BLaER1 treated with 17β-estradiol and CSF1 and Interleukin-3, amounts not matched to agents 10 nM and 100 nM (cell line): Measurements from ENCODE around the gene ATP6V1C2.

Source experiments
- H3K27ac ChIP-seq, 11 experiments: shearing (Covaris generic); formaldehyde crosslinking; 2 replicates each; pipeline ENCODE4 v1.8.1; 2022
- H3K27me3 ChIP-seq, 11 experiments: shearing (Covaris generic); formaldehyde crosslinking; 2 replicates each; pipeline ENCODE4 v1.8.1; 2022
- H3K36me3 ChIP-seq, 11 experiments: shearing (Covaris generic); formaldehyde crosslinking; 2 replicates each; pipeline ENCODE4 v1.8.1; 2022
- H3K4me1 ChIP-seq, 10 experiments: shearing (Covaris generic); formaldehyde crosslinking; 2 replicates each; pipeline ENCODE4 v1.8.1; 2022
- H3K4me2 ChIP-seq, 11 experiments: shearing (Covaris generic); formaldehyde crosslinking; 2 replicates each; pipeline ENCODE4 v1.8.1; 2022
- H3K4me3 ChIP-seq, 10 experiments: shearing (Covaris generic); formaldehyde crosslinking; 2 replicates each; pipeline ENCODE4 v1.8.1; 2022
- H3K9ac ChIP-seq, 11 experiments: shearing (Covaris generic); formaldehyde crosslinking; 2 replicates each; pipeline ENCODE4 v1.8.1; 2022
- H3K9me3 ChIP-seq, 11 experiments: shearing (Covaris generic); formaldehyde crosslinking; replicated peaks in 1 of 11; 2 replicates each; pipeline ENCODE4 v1.8.1; 2022
- H4K20me1 ChIP-seq, 11 experiments: shearing (Covaris generic); formaldehyde crosslinking; 2 replicates each; pipeline ENCODE4 v1.8.1; 2022
- Cebpa-rat ChIP-seq, 11 experiments: shearing (Covaris generic); IDR thresholded peaks; 2 replicates each; pipeline ENCODE4 v1.8.1; 2022

ATP6V1C2 gene, protein sequence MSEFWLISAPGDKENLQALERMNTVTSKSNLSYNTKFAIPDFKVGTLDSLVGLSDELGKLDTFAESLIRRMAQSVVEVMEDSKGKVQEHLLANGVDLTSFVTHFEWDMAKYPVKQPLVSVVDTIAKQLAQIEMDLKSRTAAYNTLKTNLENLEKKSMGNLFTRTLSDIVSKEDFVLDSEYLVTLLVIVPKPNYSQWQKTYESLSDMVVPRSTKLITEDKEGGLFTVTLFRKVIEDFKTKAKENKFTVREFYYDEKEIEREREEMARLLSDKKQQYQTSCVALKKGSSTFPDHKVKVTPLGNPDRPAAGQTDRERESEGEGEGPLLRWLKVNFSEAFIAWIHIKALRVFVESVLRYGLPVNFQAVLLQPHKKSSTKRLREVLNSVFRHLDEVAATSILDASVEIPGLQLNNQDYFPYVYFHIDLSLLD

DNA sequence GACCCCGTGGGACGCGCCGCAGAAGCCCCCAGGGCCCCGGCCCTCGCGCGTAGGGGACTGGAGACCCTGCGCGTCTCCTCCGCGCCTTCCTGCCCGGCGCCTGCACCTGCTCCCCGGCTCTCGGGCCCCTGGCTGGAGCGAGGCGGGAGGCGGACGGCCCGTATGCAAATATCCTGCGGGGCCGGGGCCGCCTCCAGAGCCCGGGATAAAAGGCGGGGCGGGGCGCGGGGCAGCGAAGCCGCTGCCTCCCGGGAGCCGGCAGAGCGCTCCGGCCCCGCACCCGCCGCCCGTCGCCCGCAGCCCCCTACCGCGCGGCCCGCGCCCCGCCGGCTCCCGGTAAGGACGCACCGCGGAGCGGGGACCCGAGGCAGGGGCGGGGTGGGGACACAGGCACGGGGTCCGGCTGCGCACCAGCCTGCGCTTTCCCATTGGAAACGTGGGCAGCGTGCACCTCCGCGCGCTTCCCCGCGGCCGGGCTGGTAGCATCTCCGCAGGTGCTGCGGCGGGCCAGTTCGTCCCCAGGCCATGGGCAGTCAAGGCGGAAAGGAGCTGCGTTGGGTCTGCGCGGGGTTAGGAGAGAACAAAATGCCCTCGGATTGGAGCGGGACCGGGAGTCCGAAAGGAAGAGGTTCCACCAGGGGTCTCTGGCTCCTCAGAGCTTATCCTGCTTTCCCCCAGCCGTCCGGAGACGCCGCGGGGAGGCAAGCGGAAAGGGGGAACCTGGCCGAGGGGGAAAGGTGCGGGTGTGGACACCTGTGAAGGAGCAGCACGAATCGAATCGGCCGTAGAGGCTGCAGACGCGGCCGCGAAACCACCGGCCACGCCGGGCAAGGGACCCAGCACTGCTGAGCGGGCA lies at the start of gene ATP6V1C2:
TSS of gene ATP6V1C2 (plus strand) at position 235 of the 856 bp plus-strand sequence. CDS start 1,220 bp downstream, outside the sequence.
- TF ChIP-seq Cebpa-rat (IDR thresholded peaks at IDR 0.05): no peak
- H3K9ac ChIP-seq: peak within 1 kb of the TSS in 10 of 11 experiments; percentile 21 to 65 (median 44); a peak in 18 of 22 replicates
- peaks cover 55 to 80% (median 67%) of the 10 kb centered on the region in 11 experiments for H3K27me3 ChIP-seq

DNA sequence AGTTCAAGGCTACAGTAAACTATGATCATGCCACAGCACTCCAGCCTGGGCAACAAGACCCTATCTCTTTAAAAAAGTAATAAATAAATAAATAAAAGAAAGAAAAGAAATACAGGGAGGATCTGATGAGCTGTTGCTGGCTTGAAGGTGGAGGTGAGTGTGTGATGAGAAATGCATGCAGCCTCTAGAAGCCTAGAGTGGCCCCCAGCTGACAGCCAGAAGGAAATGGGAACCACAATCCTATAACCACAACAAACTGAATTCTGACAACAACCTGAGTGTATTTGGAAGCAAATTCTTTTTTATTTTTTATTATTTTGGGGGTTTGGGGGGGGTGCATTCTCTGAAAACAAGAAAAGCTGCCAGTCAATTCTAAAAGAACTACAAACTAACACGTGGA lies 46.3 kb upstream of the ATP6V1C2 start:
- Histone ChIP-seq H3K27me3 (no peaks in the 10 kb centered on the region), H3K36me3 (peaks cover 67 to 99% (median 92%) of the 10 kb centered on the region in 11 experiments), H3K4me3 (no peak overlapping the region), H4K20me1 (peaks cover 4 to 89% (median 36%) of the 10 kb centered on the region in 11 experiments; a peak in 20 of 22 replicates), H3K9me3 (no peaks in the 10 kb centered on the region), H3K27ac (no peak overlapping the region), H3K4me2 (peak overlapping the region in 5 of 11 experiments; percentile 16 to 50 (median 39); a peak in 7 of 22 replicates), H3K9ac (peak overlapping the region in 2 of 11 experiments; percentile 5 to 21; a peak in 2 of 22 replicates), H3K4me1 (peaks cover 0 to 15% (median 11%) of the 10 kb centered on the region in 10 experiments; a peak in 15 of 20 replicates)
- TF ChIP-seq Cebpa-rat (IDR thresholded peaks at IDR 0.05): no peak

More for the DNA sequence above, at the start of gene ATP6V1C2:
- Histone ChIP-seq H4K20me1 (peaks cover 0 to 31% (median 19%) of the 10 kb centered on the region in 11 experiments; a peak in 17 of 22 replicates), H3K9me3 (no peaks in the 10 kb centered on the region), H3K4me3 (peak within 1 kb of the TSS; percentile 56 to 73 (median 65)), H3K4me2 (peak within 1 kb of the TSS; percentile 95 to 100 (median 98)), H3K27ac (no peak within 1 kb of the TSS), H3K36me3 (no peaks in the 10 kb centered on the region), H3K4me1 (peaks cover 15 to 23% (median 20%) of the 10 kb centered on the region in 10 experiments)

DNA sequence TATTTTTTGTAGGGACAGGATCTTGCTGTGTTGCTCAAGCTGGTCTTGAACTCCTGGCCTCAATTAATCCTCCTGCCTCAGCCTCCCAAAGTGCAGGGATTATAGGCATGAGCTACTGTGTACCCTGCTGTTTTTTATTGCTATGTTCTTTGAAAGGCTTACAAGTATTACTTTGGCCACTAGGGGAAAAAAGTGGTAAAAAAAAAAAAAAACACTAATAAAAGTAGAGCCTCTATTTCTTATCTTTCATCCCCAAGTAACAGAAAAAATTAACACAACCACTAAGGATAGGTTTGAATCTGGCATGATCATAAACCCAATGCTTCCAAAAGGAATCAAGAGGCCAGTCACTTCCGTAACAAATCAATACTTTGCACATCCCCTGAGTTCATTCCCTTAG lies 43.2 kb upstream of the ATP6V1C2 start:
- H3K27ac ChIP-seq: no peak overlapping the region
- no peaks in the 10 kb centered on the region for H3K9me3 ChIP-seq
- H3K4me1 ChIP-seq: peaks cover 0 to 15% (median 11%) of the 10 kb centered on the region in 10 experiments; a peak in 15 of 20 replicates
- no peaks in the 10 kb centered on the region for H3K27me3 ChIP-seq
- H3K4me3 ChIP-seq: no peak overlapping the region
- no peak overlapping the region for H3K9ac ChIP-seq
- TF ChIP-seq Cebpa-rat (IDR thresholded peaks at IDR 0.05): no peak
- peaks cover 63 to 99% (median 95%) of the 10 kb centered on the region in 11 experiments for H3K36me3 ChIP-seq
- H3K4me2 ChIP-seq: no peak overlapping the region
- H4K20me1 ChIP-seq: peaks cover 4 to 94% (median 43%) of the 10 kb centered on the region in 11 experiments; a peak in 19 of 22 replicates

DNA sequence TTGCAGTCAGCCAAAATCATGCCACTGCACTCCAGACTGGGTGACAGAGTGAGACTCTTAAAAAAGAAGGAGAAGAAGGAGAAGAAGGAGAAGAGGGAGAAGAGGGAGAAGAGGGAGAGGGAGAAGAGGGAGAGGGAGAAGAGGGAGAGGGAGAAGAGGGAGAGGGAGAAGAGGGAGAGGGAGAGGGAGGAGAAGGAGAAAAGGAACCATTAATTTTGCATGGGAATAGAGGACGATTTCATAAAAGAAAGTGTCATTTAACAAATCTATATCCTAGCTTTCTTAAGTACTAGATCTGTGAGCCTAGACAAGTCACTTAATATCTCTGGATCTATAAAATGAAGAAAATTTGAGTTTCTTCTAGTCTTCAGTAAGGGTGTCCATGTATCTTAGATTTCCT lies 41.2 kb upstream of the ATP6V1C2 start:
- TF ChIP-seq Cebpa-rat (IDR thresholded peaks at IDR 0.05): no peak
- H3K36me3 ChIP-seq: peaks cover 61 to 99% (median 95%) of the 10 kb centered on the region in 11 experiments
- no peak overlapping the region for H3K4me3 ChIP-seq

DNA sequence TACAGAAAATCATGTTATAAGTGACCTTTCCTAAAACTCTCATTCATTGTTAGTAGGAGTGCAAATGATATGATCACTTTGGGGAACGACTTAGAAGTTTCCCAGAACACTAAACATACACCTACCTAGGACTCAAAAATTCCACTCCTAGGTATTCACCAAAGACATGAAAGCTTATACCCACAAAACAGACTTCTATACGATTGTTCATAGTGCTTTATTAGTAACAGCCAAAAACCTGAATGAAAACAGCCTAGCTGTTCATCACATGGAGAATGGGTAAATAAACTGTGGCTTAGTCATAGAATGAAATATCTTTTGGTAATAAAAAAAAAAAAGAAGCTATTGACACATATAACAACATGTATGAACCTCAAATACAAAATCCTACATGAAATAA lies 40.5 kb upstream of the ATP6V1C2 start:
- Histone ChIP-seq H3K9me3 (no peaks in the 10 kb centered on the region), H3K36me3 (peaks cover 59 to 100% (median 96%) of the 10 kb centered on the region in 11 experiments)
- TF ChIP-seq Cebpa-rat (IDR thresholded peaks at IDR 0.05): no peak

More for the DNA sequence above, 41.2 kb upstream of the ATP6V1C2 start:
- Histone ChIP-seq H4K20me1 (peaks cover 4 to 99% (median 51%) of the 10 kb centered on the region in 11 experiments; a peak in 20 of 22 replicates), H3K9me3 (no peaks in the 10 kb centered on the region), H3K27ac (no peak overlapping the region), H3K4me2 (no peak overlapping the region), H3K9ac (no peak overlapping the region), H3K4me1 (peaks cover 0 to 8% (median 6%) of the 10 kb centered on the region in 10 experiments; a peak in 15 of 20 replicates), H3K27me3 (no peaks in the 10 kb centered on the region)

DNA sequence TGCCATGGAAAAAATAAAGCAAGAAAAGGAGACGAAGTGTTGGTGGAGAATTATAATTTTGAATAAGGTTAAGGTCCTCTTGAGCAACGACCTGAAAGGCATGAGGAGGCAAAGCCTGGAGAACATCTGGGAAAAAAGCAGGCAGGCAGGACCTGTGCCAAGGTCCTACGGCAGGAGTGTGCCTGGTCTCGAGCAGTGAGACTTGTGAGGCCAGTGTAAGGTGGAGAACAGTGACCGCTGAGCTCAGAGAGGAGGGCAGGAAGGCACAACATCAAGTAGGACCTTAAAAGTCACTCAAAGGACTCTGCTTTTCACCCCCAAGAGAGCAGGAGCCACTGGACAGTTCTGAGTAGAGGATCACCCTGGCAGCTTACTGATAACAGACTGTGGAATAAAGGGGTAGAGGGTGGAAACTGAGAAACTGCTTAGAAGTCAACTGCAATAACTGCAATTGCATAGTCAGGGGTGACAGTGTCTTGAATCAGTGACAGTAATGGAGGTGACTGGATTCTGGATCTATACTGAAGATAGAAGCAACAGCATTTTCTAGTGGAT lies 35.2 kb upstream of the ATP6V1C2 start:
- peak overlapping the region in 3 of 11 experiments; percentile 5 to 47 (median 5); a peak in 4 of 22 replicates for H3K9ac ChIP-seq
- no peak overlapping the region for H3K27ac ChIP-seq
- TF ChIP-seq Cebpa-rat (IDR thresholded peaks at IDR 0.05): no peak
- no peaks in the 10 kb centered on the region for H3K27me3 ChIP-seq
- no peaks in the 10 kb centered on the region for H3K9me3 ChIP-seq
- peaks cover 25 to 38% (median 29%) of the 10 kb centered on the region in 10 experiments for H3K4me1 ChIP-seq
- H3K36me3 ChIP-seq: peaks cover 34 to 67% (median 60%) of the 10 kb centered on the region in 11 experiments
- no peak overlapping the region for H3K4me2 ChIP-seq
- H4K20me1 ChIP-seq: peaks cover 0 to 83% (median 75%) of the 10 kb centered on the region in 11 experiments; a peak in 21 of 22 replicates
- no peak overlapping the region for H3K4me3 ChIP-seq

More for the DNA sequence above, 40.5 kb upstream of the ATP6V1C2 start:
- Histone ChIP-seq H3K4me1 (peaks cover 0 to 4% (median 0%) of the 10 kb centered on the region in 10 experiments; a peak in 4 of 20 replicates), H3K27ac (no peak overlapping the region), H3K9ac (no peak overlapping the region), H4K20me1 (peaks cover 2 to 99% (median 54%) of the 10 kb centered on the region in 11 experiments; a peak in 20 of 22 replicates), H3K4me2 (no peak overlapping the region), H3K27me3 (no peaks in the 10 kb centered on the region), H3K4me3 (no peak overlapping the region)

DNA sequence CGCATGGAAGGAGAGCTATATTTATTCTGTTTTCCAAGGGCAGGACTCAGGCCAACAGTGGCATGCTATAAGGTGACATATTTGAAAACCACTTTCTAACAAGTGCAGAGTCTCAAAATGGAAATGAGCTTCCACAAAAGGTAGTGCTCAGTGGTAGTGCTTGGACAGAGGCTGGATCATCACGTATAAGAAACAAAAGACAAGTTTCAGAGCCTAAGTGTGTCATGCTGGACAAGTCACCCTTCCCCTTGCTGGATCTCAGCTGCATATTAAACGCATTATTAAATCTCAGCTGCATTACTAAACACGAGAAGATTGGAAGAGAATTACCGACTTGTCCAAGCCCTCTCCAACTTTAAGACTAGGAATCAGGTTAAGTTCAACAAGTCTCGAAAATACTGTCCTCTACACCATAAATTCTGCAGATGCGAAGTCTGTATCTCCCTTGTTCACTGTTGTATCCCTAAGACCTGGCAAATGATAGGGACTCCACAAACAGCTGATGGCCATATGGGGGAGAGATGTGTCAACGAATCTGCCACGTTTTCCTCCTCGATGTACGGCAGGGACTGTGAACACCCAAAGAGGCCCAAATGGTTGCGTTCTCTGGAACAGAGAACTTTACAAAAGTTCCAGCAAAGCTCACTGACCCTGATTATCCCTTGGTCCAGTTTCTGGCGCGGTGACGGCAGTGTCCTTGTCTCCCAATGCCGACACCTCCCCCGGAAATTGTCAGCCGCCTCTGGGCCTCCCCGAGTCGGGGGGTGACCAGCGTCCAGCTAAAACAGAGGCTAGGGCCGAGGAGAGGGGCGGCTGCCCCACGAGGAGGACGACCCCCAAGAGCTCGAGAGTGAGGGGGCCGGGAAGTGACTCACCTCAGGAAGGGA lies 32.3 kb upstream of the ATP6V1C2 start:
- peak overlapping the region; percentile 88 to 99 (median 94) for H3K4me2 ChIP-seq
- peak overlapping the region; percentile 85 to 94 (median 92) for H3K27ac ChIP-seq
- peak overlapping the region; percentile 90 to 98 (median 93) for H3K9ac ChIP-seq
- H3K4me3 ChIP-seq: peak overlapping the region; percentile 85 to 98 (median 96)
- no peaks in the 10 kb centered on the region for H3K9me3 ChIP-seq
- H3K27me3 ChIP-seq: no peaks in the 10 kb centered on the region
- TF ChIP-seq Cebpa-rat (IDR thresholded peaks at IDR 0.05): no peak
- H4K20me1 ChIP-seq: peaks cover 0 to 54% (median 48%) of the 10 kb centered on the region in 11 experiments; a peak in 21 of 22 replicates
- H3K36me3 ChIP-seq: peaks cover 10 to 38% (median 32%) of the 10 kb centered on the region in 11 experiments
- H3K4me1 ChIP-seq: peaks cover 25 to 38% (median 29%) of the 10 kb centered on the region in 10 experiments
